GM10248 (cell line): Measurements from ENCODE around the gene AIPL1.

Experiments
- CTCF ChIA-PET: fragments of 300-600 bp; sonication (Branson Sonifier 250); formaldehyde crosslinking; extraction: SDS; loops from one replicate; lab custom pipeline; 2021; ENCODE audit warnings: antibody characterized with exemption; lab: Yijun Ruan, JAX
- POLR2A ChIA-PET: fragments of 350-650 bp; sonication (Branson Sonifier 250); formaldehyde crosslinking; extraction: SDS; loops from one replicate; lab custom pipeline; 2020; ENCODE audit warnings: antibody characterized with exemption; lab: Yijun Ruan, JAX
- DNase-seq: peaks from one replicate; pipeline ENCODE4 v3.0.0; 2012; ENCODE audit errors: extremely low spot score
- TF ChIP-seq, protein P1 (sequence below): IDR thresholded peaks from 2 replicates; pipeline ENCODE4 v1.5.1; 2012; ENCODE audit warnings: mild to moderate bottlenecking, low read depth; ENCODE audit errors: extremely low read depth, missing control alignments, control extremely low read depth

AIPL1 gene

GRCh38 chr17:6470146-6470718 lies 35.3 kb upstream of the AIPL1 start:
- POLR2A ChIA-PET: no interaction called here
- TF ChIP-seq, protein P1, sequence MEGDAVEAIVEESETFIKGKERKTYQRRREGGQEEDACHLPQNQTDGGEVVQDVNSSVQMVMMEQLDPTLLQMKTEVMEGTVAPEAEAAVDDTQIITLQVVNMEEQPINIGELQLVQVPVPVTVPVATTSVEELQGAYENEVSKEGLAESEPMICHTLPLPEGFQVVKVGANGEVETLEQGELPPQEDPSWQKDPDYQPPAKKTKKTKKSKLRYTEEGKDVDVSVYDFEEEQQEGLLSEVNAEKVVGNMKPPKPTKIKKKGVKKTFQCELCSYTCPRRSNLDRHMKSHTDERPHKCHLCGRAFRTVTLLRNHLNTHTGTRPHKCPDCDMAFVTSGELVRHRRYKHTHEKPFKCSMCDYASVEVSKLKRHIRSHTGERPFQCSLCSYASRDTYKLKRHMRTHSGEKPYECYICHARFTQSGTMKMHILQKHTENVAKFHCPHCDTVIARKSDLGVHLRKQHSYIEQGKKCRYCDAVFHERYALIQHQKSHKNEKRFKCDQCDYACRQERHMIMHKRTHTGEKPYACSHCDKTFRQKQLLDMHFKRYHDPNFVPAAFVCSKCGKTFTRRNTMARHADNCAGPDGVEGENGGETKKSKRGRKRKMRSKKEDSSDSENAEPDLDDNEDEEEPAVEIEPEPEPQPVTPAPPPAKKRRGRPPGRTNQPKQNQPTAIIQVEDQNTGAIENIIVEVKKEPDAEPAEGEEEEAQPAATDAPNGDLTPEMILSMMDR: no peak
- DNase-seq: no peak
- CTCF ChIA-PET: interaction anchor here (1.1 to 2.1 kb wide), 3 partner anchors 21 to 534 kb away, joined by 3 to 8 read pairs (median 3); no protein-coding TSS in a partner anchor

GRCh38 chr17:6468051-6468790 lies 33.3 kb upstream of the AIPL1 start:
- TF ChIP-seq, protein P1: no peak
- ChIA-PET POLR2A (no interaction called here), CTCF (no interaction called here)
- no peak for DNase-seq

- TF ChIP-seq, protein P1: no peak
- DNase-seq: no peak
- POLR2A ChIA-PET: no interaction called here
- CTCF ChIA-PET: no interaction called here
These were observed 32.6 kb upstream of the AIPL1 start for GRCh38 chr17:6467567-6467966.

DNA sequence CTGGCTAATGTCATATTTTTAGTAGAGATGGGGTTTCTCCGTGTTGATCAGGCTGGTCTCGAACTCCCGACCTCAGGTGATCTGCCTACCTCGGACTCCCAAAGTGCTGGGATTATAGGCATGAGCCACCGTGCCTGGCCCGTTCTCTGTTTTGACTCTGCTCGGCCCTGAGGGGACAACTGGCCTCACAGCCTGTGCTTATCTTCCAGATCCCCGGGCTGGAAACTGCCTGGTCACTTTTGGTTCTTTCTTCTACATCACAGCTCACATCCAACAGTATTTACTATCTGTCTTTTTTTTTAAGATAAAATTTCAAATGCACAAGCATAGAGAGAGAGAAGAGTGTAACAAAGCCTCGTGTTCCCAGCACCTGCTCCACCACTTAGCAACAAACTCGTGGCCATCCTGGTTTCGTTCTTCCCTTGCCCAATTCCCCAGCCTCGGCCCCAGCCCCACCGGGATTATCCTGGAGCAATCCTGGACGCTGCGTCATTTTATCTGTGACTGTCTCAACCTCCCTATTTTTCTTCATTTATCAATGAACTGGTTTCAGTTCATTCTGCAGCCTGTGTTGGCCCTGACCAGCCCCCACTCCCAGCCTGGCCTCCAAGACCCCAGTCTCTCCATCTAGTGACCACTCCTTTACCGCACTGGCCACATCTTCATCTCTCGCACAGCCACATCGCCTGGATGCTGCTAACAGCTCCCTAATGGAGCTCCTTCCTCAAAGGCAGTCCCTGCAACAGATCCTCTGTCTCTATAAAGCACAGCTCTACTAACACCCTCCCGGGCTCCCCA lies 30.5 kb upstream of the AIPL1 start:
- DNase-seq: no peak
- TF ChIP-seq, protein P1: no peak
- ChIA-PET POLR2A (no interaction called here), CTCF (interaction anchor here (4.5 kb wide), 1 partner anchor 8 kb away, joined by 22 read pairs; no protein-coding TSS in a partner anchor)

DNA sequence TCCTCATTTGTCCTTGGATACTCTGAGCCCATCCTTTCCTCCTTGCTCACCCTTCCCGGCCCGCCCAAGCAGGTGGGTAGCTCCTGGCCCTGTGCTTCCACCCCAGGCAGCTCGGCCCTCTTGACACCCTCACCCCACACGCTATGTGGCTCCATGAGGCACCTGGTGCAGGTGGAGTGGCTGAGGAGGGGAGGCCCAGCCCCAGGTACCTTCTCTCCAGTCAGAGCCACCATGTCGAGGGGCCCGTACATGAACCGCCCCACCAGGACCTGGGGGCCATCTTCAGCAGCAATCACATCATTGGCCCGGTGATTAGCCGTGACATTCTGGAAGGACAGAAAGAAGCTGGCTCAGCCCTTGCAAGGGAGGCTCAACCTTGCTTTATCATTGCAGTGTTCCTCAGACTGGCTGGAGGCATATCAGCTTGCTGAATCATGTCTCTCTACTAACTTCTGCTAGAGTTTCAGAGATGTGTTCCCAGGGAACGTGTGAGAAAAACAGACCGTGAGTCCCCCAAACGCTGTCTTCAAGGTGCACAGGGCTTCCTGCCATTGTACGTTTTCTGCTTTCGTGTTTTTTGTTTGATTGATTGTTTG lies 29.6 kb upstream of the AIPL1 start:
- no peak for DNase-seq
- ChIA-PET CTCF (interaction anchor here (4.5 kb wide), 1 partner anchor 9 kb away, joined by 22 read pairs; no protein-coding TSS in a partner anchor), POLR2A (no interaction called here)
- TF ChIP-seq, protein P1: no peak
